NCI-H2227 treated with DMSO at 0.1 percent for 48 hours (cell line): Measurements from ENCODE around the gene WDR3.
"Not testable (repeated sequence)": the region's sequence is repeated elsewhere in the genome, so short reads cannot be mapped to it uniquely, and the experiment has no call there.

Source experiments
- DNase-seq: peaks from one replicate; lab custom pipeline; 2025; lab: John Stamatoyannopoulos, UW

The WDR3 gene

GRCh38 chr1:117929343-117930172 is at the start of gene WDR3, which contains the start of gene GDAP2:
Gene WDR3 (plus strand): TSS chr1:117929739. CDS start chr1:117933320, 3,581 bp downstream.
Gene GDAP2 (minus strand): TSS chr1:117929621. CDS start chr1:117920357, 9,264 bp downstream.
- DNase-seq = peak; percentile 95

GRCh38 chr1:117883616-117884015 is 45.9 kb upstream of the WDR3 start:
- DNase-seq = no peak

GRCh38 chr1:117886101-117886795 is 43.3 kb upstream of the WDR3 start:
- no peak for DNase-seq

GRCh38 chr1:117890452-117890851 is 39.1 kb upstream of the WDR3 start:
- no peak for DNase-seq

GRCh38 chr1:117892512-117892911 is 37.0 kb upstream of the WDR3 start:
- DNase-seq = no peak

GRCh38 chr1:117894078-117894477 is 35.5 kb upstream of the WDR3 start:
- no peak for DNase-seq

- peak; percentile 65 for DNase-seq
Measured at GRCh38 chr1:117895482-117896114, 33.9 kb upstream of the WDR3 start.

GRCh38 chr1:117897551-117897950 is 32.0 kb upstream of the WDR3 start:
- no peak for DNase-seq

- DNase-seq = no peak
Measured at GRCh38 chr1:117899801-117900200, 29.7 kb upstream of the WDR3 start.

- no peak for DNase-seq
Measured at GRCh38 chr1:117902944-117903343, 26.6 kb upstream of the WDR3 start.

GRCh38 chr1:117904485-117904884 is 25.1 kb upstream of the WDR3 start:
- DNase-seq = no peak

GRCh38 chr1:117905019-117905418 is 24.5 kb upstream of the WDR3 start:
- no peak for DNase-seq

- DNase-seq = no peak
Measured at GRCh38 chr1:117911051-117911450, 18.5 kb upstream of the WDR3 start.

GRCh38 chr1:117919376-117919775 is 10.2 kb upstream of the WDR3 start:
- no peak for DNase-seq

GRCh38 chr1:117921991-117922390 is 7.5 kb upstream of the WDR3 start:
- DNase-seq = no peak

- not testable (repeated sequence) for DNase-seq
Measured at GRCh38 chr1:117922717-117923116, 6.8 kb upstream of the WDR3 start.

- no peak for DNase-seq
Measured at GRCh38 chr1:117925981-117926380, 3.6 kb upstream of the WDR3 start.

GRCh38 chr1:117928881-117929342 is 627 bp upstream of the WDR3 start:
- DNase-seq = peak; percentile 51

- no peak for DNase-seq
Measured at GRCh38 chr1:117930173-117930447, 571 bp downstream of the WDR3 start.

- DNase-seq = no peak
Measured at GRCh38 chr1:117930484-117930883, 945 bp downstream of the WDR3 start.

GRCh38 chr1:117932576-117932975 is 3.0 kb downstream of the WDR3 start:
- no peak for DNase-seq

GRCh38 chr1:117933769-117934168 is 4.2 kb downstream of the WDR3 start:
- no peak for DNase-seq

GRCh38 chr1:117942293-117942692 is 12.8 kb downstream of the WDR3 start:
- DNase-seq = no peak
